Neural progenitor cell (in vitro differentiated cells): ENCODE measurements around the gene OR6K2.

Experiments used
- EZH2 ChIP-seq: fragments of 200-600 bp; sonication (generic); IDR thresholded peaks from 2 replicates; pipeline ENCODE4 v1.6.1; 2017; ENCODE audit warnings: antibody characterized with exemption, mild to moderate bottlenecking, moderate library complexity
- EZH2phosphoT487 ChIP-seq: fragments of 200-600 bp; sonication (generic); IDR thresholded peaks from 2 replicates; pipeline ENCODE4 v1.6.1; 2017; ENCODE audit warnings: antibody characterized with exemption
- TF ChIP-seq, protein P1 (sequence below): fragments of 200-600 bp; sonication (generic); IDR thresholded peaks from 2 replicates; pipeline ENCODE4 v1.5.1; 2017; ENCODE audit warnings: antibody characterized with exemption, mild to moderate bottlenecking

- TF ChIP-seq, protein P1, sequence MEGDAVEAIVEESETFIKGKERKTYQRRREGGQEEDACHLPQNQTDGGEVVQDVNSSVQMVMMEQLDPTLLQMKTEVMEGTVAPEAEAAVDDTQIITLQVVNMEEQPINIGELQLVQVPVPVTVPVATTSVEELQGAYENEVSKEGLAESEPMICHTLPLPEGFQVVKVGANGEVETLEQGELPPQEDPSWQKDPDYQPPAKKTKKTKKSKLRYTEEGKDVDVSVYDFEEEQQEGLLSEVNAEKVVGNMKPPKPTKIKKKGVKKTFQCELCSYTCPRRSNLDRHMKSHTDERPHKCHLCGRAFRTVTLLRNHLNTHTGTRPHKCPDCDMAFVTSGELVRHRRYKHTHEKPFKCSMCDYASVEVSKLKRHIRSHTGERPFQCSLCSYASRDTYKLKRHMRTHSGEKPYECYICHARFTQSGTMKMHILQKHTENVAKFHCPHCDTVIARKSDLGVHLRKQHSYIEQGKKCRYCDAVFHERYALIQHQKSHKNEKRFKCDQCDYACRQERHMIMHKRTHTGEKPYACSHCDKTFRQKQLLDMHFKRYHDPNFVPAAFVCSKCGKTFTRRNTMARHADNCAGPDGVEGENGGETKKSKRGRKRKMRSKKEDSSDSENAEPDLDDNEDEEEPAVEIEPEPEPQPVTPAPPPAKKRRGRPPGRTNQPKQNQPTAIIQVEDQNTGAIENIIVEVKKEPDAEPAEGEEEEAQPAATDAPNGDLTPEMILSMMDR: no peak
- TF ChIP-seq EZH2 (no peak), EZH2phosphoT487 (no peak)
Measured at GRCh38 chr1:158692356-158692755, 8.1 kb downstream of the OR6K2 start.
